GM04503 (cell line): ENCODE measurements around the gene PLEKHA8.

Experiments
- DNase-seq: peaks from one replicate; pipeline ENCODE4 v3.0.0-alpha.2; 2012; ENCODE audit warnings: low read depth

Gene PLEKHA8

DNA sequence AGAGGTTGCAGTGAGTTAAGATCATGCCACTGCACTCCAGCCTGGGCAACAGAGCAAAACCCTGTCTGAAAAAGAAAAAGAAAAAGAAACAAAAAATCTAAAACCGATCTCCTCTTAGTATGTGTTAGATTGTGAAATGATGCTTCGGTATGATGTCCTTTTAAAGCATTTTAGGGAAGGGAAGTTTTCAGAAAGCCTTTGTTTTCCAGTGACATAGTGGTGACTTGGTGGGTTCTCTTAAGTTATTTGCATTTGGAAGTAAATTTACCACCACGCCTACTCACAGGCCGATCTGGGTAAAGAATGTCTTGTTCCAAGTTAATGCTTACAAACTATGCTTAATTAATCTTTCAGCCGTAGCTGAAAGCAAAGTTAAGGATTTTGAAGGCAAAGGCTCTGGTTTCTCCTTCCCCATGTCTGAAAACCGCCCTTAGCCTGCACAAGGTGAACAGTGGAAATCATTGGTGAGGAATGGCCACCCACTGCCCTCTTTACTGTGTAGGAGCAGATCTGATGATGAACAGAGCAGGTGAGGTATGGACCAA is 117.3 kb downstream of the PLEKHA8 start:
- no peak for DNase-seq

GRCh38 chr7:30146127-30146612 is 118.0 kb downstream of the PLEKHA8 start:
- no peak for DNase-seq

GRCh38 chr7:30147223-30147622 is 119.0 kb downstream of the PLEKHA8 start:
- DNase-seq = no peak

DNA sequence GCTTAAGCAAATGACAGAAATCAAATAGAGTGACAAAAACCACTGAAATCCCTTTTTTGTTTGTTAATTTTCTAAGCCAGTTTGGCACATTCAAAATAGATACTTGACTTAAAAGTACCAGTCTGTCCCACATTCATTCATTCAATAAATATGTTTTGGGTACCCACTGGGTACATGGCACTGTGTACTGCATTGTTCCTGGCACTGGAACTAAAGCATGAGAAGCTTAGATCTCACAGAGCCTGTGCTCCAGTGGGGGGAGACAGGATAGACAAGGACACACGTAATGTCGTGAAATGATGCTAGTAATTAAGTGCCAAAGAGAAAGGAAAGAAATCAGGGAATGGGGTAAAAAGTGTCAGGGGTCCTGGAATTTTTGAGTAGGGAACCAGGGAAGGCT is 119.6 kb downstream of the PLEKHA8 start:
- no peak for DNase-seq

- no peak for DNase-seq
Measured at GRCh38 chr7:30148426-30148825, 120.2 kb downstream of the PLEKHA8 start.

GRCh38 chr7:30148951-30149459 is 120.8 kb downstream of the PLEKHA8 start:
- DNase-seq = no peak

DNA sequence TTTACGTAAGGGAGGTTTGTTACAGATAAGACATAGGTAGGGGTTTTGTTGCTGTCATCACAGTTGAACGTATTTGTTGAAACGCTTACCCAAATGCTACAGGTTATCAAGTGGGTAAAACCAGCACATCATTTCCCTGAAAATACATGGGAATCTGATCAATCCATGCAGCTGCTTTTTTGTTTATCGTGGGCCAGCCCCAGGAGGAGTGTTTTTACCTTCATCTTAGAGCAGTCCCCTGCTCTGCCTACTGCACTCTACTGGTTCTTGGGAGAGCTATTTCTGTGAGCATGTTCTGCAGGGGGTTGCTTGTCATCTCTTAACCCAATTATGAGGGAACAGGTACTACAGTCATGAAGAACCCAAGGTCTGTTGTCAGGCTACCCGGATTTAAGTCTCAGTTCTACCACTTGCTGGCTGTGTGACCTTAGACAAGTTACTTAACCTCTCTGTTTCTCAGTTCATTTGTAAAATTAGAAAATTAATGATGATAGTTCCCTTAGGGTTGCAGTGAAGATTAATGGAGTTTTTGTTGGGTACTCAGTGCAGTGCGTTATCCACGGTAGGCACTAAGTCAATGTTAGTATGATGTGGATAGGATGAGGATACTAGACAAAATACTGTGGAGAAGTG is 121.5 kb downstream of the PLEKHA8 start:
- DNase-seq = no peak

DNA sequence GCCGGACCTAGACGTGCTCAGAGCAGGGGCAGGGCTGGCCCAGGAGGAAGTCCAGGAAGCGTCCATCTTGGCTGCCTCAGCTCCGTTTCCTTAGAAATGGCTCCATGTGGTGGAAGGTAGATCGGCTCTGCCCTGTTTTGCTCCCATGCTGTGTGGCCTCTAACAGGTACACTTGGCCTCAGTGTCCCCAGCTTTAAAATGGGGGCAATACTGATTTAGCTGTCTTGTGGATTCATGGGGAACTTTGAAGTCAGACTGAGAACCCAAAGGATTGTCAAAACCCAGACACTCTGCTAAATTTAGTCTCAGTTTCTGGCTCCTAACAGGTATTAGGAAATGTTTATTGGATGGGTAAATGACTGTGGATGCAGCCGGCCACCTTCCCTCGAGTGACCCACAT is 122.5 kb downstream of the PLEKHA8 start:
- DNase-seq = no peak

DNA sequence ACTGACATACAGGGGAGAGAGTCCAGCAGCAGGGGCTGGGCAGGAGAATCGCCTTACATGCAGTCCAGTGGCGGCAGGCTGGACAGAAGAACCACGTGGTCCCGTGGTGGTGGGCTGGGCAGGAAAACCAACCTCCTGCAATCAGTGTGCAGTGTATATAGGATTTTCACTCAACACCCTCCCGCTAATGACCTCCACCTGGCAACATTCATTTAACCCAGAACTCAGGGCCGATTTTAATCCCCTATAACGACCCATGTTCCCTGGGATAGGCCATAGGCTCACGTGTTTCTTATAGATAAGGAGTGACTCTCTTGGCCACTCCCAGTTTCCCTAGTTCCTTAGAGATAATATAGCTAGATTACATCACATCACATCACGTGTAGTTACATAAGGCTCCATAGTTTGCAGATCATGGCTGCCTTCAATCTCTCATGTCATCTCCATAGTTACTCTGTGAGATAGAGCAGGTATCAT is 125.9 kb downstream of the PLEKHA8 start:
- no peak for DNase-seq

- no peak for DNase-seq
Measured at GRCh38 chr7:30155481-30155880, 127.3 kb downstream of the PLEKHA8 start.

DNA sequence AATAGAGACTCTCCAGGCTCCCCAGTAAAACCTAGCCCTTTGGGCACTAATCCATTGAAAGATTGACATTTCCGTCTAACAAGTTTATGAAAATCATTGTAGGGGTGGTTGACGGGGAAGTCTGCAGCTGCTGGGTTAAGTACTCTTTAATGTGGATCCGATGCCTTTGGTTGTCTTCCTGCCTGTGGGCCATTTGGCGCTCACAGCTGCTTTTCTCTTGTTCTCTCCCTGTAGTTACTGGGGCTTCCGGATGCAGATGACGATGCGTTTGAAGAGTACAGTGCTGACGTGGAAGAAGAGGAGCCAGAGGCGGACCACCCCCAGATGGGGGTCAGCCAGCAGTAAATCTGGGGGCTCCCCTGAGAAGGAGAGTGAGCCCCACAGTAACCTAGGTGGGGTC is 129.0 kb downstream of the PLEKHA8 start:
- no peak for DNase-seq

GRCh38 chr7:30159163-30159562 is 131.0 kb downstream of the PLEKHA8 start:
- DNase-seq = no peak

DNA sequence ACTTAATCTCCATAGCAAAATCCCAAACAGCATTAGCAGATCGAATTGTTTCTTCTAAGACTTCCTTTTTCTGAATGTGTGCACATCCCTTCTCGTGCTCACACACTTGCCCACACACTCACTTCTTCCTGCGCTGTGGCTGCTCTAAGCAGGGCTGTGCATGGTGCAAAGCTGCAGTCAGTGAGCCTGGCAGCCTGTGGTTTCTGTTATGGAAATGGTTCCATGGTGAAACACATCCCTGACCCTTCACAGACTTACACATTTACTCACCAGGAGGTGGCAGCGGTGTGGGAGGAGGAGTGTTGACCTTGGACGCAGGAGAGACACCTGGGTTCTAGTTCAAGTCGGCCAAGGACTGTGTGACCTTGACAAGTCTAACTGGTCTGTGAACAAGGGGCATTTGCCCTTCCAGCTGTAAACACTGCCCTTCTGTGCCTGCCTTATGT is 131.5 kb downstream of the PLEKHA8 start:
- no peak for DNase-seq

DNA sequence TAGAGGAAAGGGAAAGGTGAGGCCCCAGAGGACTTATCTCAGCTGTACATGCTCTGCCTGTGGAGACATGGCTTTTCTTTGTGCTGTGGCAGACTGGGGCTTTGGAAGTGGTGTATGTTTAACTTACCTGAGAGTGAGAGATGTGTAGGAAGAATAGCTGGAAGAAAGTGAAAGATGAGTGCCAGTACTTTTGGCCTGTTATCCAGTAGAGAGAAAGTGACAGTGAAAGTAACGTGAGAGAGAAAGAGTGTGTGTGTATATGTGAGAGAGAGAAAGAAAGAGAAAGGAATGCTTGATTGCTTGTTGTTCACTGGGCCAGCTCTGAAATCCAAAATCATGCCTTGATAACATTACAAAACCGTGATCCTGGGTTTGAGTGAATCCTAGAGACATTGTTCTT is 132.1 kb downstream of the PLEKHA8 start:
- DNase-seq = no peak

DNA sequence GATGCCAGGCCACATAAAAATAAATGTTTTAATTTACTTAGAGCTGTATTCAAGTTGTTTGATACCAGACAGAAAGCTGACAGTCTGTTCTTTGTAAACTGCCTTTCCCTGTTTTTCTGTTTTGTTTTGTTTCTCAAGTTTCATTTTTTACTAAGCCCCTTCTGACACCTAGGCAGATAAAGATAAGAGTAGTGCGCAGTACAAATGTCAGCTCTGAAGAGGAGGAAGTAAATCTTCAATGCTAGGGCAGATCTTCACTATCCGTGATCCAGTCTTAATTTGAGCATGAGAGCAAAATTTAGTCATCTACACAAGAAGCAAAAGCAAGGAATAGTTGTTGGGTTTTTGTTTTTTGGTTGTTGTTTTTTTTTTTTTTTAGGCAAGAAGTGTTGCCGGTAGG is 133.9 kb downstream of the PLEKHA8 start:
- no peak for DNase-seq

GRCh38 chr7:30162622-30163124 is 134.5 kb downstream of the PLEKHA8 start:
- no peak for DNase-seq

DNA sequence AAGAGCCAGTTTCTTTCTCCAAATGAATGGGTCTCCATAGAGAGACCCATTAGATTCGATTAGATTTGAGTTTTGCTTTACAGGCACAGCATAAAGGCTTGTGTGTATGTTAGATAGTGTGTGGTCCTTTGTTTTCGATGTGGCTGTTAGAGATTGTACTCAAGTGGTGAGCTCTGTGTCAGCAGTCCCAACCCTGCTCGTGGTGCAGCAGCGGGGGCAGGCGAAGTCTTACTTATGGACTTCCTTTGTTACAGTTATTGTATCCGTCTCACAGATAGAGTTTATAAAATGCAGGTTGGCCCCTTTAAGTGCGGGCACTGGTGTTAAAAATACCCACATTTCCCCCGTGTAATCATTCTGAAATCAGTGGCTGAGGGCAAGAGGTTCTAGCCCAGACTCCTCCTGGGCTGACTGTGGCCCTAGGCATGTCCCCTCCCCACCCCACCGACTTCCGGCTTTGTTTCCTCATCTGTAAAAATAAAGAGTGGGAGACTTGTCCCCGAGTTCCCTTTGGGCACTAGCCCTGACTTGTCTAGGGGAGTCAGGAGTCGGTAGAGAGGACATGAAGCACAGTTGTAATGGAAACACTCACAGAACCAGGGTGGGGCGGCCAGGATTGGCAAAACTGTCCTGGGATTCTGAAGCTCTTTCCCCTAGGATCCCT is 135.2 kb downstream of the PLEKHA8 start:
- no peak for DNase-seq

DNA sequence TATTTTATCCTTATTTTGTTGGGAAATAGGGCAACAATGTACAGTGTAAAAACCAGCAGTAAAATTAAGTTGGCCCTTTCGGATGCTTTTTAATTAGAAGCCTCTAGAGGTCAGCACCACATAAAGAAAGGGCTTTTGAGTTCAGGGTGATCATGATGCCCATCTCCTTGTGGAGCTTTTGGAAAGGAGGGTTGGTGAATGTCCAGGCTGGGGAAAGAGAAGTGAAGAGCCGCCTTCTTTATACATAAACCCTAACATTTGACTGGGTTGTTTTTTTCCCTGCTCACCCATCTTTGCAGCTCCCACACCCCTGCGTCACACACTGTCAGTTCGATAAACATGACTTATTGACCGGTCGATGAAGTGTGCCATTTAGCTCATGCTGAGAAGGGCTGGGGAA is 136.4 kb downstream of the PLEKHA8 start:
- no peak for DNase-seq

- no peak for DNase-seq
Measured at GRCh38 chr7:30165590-30165989, 137.4 kb downstream of the PLEKHA8 start.

DNA sequence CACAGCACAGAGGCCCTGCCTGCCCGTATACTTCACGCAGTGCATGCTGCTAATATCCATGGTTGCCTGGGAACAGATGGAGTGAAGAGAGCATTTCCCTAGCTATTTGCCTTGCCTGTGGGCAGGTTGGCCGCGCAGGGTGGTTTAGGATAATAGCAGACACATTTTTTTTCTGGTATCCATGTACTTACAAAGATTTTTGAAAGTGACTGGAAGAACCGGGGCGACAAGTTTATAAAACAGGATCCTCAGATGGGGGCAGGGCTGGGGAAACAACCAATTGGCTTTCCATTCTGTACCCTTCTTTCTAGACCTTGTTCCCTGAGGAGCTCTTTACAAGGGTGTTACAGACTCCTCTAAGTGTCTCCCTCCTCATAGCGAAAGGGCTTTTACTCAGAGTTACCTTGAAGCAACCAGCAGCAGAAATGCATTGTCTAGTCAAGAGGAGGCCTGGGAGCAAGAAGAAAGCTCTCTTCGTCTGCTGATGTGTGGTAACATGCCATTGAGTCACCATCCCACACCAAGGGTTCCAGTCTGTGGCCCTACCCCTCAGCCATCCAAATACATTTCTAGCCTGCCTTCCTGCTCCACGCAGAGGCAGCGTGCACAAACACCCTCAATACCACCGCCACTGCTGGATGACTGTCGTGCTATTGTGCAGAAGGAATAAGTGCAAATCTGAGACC is 138.1 kb downstream of the PLEKHA8 start:
- DNase-seq = no peak

GRCh38 chr7:30166841-30167235 is 138.6 kb downstream of the PLEKHA8 start:
- DNase-seq = no peak

DNA sequence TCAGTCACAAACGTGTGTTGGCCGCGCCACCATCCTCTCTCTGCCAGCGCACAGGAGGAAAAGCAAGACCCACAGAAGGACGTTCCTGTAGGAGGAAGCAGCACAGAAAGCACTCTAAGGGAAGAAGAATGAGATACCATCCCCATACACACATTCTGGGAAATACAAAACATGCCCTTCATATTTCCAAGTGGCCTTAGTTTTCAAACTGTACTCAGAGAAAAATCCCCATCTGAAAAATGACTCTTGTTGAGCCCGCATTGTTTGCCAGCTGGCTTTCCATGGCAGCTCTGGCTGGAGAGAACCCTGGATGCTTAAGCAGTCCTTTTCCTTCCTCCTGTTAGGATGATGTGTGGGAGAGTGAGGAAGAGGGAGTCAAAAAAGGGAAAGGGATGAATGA is 139.7 kb downstream of the PLEKHA8 start:
- DNase-seq = no peak
